GM18511 (cell line): ENCODE data around the gene RDH11.
A peak's percentile ranks its signal among the peaks of the same experiment; 100 is the strongest.
"Not testable (repeated sequence)": the region's sequence is repeated elsewhere in the genome, so short reads cannot be mapped to it uniquely, and the experiment has no call there.

ENCODE experiments used
- ATAC-seq: cut with Tn5 transposase; IDR thresholded peaks from one replicate; pipeline ENCODE4 v1.9.1; 2021; ENCODE audit warnings: mild to moderate bottlenecking, moderate library complexity; ENCODE audit not compliant: unreplicated experiment

The RDH11 gene, protein sequence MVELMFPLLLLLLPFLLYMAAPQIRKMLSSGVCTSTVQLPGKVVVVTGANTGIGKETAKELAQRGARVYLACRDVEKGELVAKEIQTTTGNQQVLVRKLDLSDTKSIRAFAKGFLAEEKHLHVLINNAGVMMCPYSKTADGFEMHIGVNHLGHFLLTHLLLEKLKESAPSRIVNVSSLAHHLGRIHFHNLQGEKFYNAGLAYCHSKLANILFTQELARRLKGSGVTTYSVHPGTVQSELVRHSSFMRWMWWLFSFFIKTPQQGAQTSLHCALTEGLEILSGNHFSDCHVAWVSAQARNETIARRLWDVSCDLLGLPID

DNA sequence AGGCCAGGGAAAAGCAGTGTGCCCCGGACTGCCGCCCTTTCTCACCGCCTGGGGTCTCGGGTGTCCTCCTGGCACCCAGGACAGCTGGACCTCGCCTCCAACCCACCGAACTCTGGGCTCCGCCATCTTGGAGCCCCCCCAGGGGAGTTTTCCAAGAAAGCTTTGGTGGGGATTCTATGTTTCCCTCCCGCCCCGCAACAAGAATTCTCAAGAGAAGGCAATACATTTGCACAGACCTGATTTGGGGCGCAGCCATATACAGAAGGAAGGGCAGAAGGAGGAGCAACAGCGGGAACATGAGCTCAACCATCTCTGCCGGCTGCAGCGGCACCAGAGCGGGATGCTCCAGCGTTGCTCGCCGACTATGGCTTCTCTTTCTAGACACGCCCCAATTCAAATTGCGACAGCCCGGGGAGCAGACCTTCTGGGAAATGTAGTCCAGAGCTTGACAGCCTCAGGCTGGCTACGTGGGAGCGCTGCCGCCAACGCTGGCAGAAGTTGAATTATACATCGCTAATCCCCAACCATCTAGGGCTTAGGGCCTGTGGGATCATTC, at the start of gene RDH11:
Gene RDH11 (minus strand): TSS at position 371 of the 556 bp plus-strand sequence. CDS start 61 bp downstream, at position 310.
- peak; percentile 90 for ATAC-seq

DNA sequence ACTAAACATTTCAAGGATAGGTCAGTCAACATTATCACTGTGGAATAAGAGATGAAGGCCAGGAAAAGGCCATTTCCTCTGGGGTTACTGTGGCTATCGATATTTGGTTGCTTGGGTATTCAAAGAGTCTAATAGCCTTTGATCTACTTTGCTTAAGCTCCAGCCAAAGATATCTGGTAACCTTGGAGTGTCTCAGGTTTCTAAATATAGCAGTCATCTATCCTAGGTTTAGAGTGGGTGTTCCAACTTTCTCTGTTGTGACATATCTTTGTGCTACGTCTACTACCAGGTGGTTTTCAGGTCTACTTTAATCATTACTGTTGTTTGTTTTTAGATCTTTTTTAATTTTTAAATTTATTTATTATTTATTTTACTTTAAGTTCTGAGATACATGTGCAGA, 48.5 kb upstream of the RDH11 start:
- ATAC-seq: no peak

DNA sequence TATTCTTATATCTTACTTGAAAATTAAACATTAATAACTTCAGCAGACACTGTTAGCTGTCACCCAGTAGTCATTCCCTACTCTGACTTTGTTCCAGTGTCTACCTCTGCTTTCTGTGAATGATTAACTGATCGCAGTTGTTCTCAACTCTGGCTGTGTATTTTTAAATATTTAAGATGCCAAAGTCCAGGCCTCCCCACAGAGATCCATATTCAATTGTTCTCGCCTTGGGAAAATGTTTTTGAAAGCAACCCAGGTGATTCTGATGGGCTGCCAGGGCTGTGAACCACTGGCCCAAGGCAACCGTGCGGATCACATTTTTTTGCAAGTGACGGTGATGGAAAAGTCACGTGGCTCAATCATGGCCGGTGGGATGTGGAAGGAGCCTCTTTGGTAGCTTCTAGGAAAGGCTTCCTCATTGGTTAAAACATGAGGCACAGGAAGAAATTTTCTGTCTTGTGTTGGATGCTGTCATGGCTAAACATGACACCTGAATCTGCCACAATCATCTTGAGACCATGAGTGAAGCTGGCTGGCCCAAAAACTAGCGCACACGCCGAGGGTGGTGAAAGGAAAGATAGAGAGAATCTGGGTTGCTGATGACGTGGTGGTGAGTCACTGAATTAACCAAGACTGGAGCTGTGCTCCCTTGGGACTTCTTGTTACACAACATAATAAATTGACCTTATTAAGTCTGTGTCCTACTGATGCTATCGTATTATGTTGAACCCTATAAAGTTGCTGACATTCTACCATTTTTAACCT, 43.4 kb upstream of the RDH11 start:
- ATAC-seq: no peak

DNA sequence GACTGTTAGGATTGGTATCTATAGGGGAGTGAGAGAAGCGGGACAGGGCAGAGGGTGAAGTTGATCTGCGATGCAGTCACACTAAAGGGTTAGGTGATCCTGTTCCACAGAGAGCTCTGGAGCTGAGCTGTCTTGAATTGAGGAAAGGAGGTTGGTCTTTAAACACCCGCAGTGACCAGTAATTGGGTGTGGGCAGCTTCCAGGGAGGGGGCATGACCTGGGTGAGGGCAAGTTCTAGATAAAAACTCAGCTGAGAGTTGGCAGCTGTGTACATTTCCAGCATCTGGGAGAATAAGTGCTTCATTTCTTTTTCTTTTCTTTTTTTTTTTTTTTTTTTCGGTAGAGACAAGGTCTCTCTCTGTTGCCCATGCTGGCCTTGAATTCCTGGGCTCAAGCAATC, 41.2 kb upstream of the RDH11 start:
- ATAC-seq: no peak

DNA sequence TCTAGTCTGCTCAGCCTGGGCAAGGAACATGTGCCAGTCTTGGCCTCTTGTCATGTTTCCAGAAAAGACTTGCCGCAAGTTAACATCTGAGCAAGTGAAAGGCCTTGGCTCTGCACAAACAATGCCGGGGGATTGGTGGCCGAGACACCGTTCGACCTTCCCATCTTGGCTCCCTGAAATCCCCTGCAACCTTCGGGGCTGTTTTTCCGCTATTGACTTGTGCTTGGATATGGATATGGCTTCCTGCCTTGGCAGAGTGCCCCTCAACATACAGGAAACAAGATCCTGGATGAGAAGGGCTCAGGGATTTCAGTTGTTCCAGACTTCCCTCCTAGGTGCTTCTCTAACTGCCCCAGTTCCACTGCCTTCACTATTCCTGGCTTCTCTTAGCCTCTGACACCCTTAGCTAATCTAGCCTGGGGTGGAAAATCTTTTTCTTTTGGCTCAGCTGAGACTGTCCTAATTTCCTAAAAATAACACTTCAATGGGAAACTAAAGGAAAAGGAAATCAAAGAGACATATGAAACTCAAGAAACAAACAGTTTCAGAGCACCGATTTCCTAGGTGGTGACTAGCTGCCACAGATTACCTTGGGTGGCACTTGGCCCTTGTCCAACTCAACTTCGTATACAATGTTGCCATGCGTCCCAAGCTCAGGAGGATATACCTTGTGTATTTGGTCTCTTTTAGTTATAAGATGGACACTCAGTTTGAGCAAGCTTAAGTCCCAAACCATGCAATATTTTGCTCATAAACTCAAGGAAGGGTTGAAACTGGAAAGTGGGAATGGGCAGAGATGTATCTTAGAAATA, 40.0 kb upstream of the RDH11 start:
- no peak for ATAC-seq

DNA sequence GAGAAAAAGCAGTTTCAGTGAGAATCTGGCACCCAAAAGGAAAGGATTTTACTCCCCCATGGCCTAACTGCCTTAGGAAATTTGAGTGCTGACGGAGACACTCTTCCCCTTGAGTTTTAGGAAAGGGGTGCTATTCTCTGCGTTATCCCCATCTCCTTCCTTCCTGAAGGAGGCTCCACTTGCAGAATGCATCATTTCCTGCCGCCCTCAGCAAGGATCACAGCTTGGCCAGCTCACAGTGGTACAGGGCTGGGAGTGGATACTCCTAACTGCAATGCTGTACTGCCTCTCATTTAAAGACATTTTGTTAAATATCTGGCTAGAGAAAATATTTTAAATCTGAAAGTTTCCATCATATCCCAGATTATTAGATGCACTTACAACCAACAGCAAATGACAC, 39.1 kb upstream of the RDH11 start:
- ATAC-seq: no peak

DNA sequence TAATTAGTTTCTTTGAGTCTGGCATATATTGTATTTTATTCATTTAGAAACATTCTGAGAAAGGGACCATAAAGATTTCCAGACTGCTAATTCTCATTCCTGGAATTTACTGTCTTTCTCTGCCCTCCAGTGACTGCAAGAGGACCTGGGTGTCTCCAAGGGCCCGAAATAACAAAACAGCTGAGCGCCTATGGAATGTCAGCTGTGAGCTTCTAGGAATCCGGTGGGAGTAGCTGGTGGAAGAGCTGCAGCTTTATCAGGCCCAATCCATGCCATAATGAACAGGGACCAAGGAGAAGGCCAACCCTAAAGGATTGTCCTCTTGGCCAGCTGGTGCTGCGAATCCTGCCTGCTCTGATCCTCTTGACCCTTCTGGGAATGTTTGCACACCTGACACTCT, 38.1 kb upstream of the RDH11 start:
- ATAC-seq: no peak

DNA sequence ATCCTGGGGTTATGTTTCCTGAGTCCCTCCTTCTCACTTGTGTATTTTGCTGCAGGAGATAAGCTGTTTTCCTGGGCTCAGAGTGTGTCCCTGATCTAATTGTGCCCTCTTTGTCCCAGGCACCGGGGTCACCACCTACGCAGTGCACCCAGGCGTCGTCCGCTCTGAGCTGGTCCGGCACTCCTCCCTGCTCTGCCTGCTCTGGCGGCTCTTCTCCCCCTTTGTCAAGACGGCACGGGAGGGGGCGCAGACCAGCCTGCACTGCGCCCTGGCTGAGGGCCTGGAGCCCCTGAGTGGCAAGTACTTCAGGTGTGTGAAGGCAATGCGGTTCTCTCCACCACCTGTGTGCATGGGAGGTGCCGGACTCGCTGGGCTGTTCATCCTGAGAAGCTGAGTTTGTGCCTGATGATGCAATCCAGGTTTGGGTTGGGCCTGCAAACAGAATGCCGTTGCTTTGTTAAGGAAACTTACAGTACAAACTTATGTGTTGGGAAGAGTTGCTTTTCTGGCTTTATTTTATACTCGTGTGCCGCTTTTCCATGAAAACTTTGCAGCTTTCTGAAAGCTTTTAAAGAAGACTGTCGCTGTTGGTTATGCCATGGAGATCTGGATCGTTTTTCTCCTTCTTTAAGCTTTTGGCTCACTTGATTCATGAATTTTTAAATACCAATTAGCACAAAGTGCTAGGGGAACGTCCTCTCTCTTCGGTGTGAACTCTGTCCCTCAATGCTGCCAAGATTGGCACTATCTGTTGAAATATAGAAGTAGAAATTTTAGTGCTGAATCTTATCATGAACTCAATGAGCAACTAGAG, 33.7 kb upstream of the RDH11 start:
- no peak for ATAC-seq

DNA sequence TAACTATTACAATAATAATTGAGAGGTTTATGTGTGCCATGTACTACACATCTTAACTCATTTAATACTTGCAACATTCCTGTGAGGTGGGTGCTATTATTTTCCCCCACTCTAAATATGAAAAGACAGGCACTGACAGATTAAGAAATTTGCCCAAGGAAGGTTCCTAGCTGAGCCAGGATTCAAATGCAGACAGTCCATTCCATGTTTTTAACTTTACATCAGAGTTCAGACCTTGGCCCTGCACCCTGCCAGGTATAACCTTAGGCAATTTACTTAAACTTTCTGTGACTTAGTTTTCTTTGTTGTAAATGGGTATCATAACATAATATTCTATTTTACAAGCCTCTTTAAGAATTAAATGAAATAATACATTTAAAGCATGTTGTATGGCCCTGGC, 32.7 kb upstream of the RDH11 start:
- ATAC-seq: no peak

DNA sequence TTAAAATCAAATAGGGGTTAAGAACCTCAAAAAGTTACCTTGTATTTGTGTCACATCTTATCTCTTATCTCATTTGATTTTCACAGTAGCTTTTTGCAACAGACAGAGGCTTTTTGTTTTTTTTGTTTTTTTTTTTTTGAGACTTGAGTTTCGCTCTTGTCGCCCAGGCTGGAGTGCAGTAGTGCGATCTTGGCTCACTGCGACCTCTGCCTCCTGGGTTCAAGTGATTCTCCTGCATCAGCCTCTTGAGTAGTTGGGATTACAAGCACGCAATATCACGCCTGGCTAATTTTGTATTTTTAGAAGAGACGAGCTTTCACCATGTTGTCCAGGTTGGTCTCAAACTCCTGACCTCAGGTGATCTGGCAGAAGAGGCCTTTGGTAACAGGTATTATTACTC, 31.8 kb upstream of the RDH11 start:
- no peak for ATAC-seq

DNA sequence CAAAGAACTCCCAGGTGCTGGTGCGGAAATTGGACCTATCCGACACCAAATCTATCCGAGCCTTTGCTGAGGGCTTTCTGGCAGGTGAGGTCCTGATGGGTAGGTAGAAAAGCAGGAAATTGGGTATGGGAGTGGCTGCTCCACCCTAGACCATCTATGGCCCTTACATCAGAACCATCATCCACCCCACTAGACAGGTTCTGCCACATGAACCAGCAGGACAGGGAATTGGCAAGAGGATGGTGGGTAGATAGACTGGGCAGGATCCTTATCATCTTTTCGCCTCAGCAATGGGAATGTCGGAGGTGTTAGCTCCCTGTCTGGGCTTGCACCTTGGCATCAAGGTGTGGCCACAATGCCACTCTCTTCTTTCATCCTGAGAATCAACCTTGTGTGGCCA, 29.6 kb upstream of the RDH11 start:
- no peak for ATAC-seq

DNA sequence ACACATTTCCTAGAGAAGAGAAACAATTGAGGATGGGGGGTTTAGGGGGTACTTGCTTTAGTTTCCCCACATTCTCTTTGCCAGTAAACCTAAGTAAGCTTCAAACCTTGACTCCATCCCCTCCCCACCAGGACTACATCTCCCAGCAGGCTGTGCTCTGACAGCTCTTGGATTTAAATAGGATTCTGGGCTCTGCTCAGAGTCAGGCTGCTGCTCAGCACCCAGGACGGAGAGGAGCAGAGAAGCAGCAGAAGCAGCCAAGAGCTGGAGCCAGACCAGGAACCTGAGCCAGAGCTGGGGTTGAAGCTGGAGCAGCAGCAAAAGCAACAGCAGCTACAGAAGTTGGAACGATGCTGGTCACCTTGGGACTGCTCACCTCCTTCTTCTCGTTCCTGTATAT, 26.7 kb upstream of the RDH11 start:
- ATAC-seq: no peak

DNA sequence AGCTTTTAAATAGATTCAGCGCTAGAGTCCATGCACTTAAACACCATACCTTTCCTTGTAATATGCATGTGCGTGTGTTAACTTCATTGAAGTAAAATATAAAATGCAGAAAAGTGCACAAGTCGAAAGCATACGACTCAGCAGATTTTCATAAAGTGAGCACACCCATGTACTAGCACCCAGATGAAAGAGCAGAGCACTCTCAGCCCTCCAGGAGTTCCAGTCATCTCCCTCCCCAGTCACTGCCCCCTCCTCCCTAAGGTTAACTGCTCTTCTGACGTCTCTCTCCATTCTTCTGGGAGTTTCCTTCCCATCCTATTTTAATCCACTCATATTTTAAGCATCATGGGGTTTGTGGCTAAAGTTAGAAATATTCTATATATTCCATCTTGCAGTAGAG, 26.3 kb upstream of the RDH11 start:
- ATAC-seq: no peak

DNA sequence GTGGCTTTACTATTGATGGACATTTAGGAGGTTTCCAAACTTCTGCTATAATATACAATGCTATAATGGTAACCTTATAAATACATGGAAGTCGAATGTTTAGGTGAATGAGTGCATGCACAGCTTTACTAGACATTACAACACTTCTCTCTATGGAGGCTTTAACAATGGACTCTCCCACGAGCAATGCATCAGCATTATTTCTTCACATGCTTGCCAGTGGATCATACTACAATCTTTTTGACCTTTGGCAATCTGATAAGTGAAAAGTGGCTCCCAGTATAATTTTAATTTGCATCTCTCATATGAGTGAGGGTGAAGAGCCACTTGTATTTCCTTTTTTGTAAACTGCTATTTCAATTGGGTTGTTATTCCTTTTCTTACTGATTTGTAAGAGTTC, 24.3 kb upstream of the RDH11 start:
- ATAC-seq: no peak

DNA sequence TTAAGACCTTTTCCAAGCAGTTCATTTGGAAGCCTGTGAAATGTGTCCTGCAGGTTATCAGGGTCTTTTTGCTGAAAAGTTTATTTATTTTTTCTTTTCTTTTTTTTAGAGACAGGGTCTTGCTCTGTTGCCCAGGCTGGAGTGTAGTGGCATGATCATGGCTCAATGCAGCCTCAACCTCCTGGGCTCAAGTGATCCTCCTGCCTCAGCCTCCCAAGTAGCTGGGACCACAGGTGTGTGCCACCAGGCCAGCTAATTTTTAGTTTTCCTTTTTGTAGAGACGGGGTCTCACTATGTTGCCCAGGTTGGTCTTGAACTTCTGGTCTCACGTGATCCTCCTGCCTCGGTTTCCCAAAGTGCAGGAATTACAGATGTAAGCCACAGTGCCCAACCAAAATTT, 23.8 kb upstream of the RDH11 start:
- not testable (repeated sequence) for ATAC-seq

DNA sequence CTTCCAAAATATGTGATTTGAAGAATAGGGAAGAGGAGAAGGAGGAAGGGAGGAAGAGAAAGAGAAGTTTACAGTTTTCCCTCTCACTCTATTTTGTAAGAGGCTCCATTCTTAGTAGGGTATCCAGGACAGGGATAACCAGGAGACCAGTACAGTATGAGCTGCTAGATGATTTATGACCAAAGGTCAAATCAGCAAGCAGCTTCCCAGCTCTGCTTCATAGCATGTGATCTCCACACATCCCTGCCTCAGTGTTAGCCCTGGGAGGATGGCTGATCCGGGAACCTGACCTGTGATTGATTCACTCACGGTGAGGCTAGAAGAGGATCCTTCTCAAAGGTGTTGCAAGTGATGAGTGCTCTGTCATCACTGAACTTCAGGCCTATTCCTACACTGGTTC, 22.7 kb upstream of the RDH11 start:
- no peak for ATAC-seq

DNA sequence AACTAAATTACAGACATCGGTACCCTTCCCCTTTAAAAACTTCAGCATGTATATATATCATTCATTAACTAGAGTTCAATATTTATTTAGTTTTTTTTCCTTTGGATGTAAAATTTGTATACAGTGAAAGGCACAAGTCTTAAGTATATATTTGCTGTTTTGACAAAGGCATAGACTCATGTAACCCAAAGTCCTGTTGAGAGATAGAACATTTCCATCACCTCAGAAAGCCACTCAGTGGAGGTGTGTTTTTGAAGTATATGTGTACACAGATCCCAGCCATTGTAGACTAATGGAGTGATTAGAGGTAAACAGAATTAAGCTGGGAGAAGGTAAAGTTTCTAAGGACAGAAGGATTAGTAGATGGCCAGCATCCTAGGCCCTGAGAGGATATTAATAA, 21.5 kb upstream of the RDH11 start:
- ATAC-seq: no peak

DNA sequence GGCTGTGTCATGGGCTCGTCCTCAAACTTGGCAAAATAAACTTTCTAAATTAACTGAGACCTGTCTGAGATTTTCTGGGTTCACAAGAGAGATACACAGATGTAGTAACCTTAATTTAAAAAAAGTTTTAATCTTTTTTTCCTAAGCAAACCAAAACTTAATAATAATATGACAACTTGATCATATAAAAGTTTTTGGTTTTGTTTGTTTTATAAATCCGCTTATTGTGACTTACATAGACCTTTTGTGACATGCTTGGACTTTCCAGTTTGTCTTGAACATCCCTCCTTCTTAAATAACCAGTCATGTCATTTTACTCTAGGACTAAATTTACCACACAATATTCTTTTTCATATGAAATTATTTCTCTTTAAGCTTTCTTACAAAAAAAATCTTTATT, 14.6 kb upstream of the RDH11 start:
- no peak for ATAC-seq

DNA sequence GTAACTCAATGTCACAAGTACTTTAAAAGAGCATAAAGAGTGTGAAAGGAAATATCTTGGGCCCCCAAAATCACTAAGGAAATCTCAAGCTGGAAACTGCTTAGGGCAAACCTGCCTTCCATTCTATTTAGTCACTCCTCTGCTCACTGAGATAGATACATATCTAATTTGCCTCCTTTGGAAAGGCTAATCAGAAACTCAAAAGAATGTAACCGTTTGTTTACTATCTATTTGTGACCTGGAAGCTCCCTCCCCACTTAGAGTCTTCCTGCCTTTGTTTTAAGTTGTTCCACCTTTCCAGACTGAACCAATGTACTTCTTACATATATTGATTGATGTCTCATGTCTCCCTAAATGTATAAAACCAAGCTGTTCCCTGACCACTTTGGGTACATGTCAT, 14.2 kb upstream of the RDH11 start:
- not testable (repeated sequence) for ATAC-seq

DNA sequence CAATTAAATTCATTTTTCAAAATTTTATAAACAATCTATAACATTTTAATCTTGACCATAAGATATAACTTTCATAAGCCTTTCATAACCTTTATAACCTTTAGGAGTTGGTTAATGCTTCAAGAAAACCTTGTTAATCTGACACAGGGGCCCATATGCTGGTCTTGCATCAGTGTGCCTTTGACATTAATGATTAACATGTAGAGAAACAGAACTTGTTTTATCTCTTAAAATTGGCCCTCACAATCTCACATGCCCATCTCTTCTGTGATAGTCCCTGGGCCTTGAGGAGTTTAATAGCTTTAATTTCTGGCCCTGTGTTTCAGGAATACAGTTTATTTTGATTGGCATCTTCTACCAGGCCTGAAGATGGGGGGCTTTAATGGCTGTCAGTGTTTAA, 13.8 kb upstream of the RDH11 start:
- not testable (repeated sequence) for ATAC-seq

DNA sequence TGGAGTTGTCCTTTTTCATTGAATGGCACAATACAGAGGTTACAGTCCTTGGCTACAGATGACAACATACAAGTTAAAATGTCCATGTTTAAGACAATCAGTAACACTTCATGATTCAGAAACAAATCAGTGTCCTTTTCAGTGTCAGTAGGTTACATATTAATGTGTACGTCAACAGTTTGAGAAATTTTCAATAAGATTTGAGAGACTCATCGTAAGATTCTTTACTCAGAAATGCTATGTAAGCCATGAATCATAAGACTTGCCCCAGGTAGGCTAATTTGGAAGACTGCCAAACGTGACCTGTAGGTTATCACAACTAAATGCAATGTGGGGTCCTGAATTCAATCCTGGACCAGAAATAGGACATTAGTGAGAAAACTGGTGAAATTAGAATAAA, 9.6 kb upstream of the RDH11 start:
- no peak for ATAC-seq
